HG03064 (cell line): ENCODE measurements around the gene MIAT.
A peak's percentile ranks its signal among the peaks of the same experiment; 100 is the strongest.
"Not testable (repeated sequence)": the region's sequence is repeated elsewhere in the genome, so short reads cannot be mapped to it uniquely, and the experiment has no call there.

Source experiments
- ATAC-seq: cut with Tn5 transposase; IDR thresholded peaks from one replicate; pipeline ENCODE4 v1.9.1; 2021; ENCODE audit warnings: low read depth; ENCODE audit not compliant: unreplicated experiment

Gene MIAT

DNA sequence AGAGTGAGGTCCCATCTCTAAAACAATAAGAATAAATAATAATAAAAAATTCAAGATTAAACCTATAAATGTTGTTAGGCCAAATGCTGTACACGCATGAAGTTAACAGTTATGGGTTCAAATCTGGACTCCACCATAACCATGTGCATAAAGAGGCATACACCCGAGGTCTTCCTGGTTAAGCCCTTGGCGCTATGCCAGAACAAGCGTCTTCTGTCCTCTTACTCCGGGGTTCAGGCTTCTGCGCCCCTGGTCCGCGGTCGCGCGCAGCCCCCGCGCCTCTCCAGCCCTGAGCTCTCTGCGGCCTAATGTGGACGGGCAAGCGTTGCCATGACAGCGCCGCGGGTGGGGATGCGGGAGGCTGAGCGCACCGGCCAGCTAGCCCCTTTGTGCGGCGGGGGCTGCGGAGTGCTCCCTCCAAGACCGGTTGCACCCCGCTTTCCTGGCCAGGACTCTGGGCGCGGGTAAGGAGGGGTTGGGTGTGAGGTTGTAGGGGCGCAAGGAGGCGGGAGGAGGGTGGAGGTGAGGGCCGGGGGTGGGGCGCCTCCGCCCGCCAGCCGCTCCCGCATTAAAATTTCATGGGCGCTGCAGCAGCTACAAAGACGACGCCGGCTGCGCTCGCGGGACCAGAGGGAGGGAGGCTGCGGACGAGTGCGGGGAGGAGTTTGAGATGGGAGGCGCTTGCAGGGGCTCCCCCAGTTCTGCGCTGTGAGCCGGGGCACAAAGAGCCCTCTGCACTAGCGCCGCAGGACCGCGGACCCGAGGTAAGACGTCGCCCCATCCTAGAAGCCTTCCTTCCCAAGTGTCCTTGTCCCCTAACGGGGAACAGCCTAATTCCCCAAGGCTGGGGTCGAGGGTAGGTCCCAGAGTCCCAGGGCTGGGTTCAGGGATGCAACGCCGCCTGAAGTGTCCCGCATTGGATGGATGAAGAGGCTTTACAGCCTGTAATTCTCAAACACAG is at the start of gene MIAT:
TSS of gene MIAT (plus strand) at position 698 of the 961 bp plus-strand sequence.
- no peak for ATAC-seq

DNA sequence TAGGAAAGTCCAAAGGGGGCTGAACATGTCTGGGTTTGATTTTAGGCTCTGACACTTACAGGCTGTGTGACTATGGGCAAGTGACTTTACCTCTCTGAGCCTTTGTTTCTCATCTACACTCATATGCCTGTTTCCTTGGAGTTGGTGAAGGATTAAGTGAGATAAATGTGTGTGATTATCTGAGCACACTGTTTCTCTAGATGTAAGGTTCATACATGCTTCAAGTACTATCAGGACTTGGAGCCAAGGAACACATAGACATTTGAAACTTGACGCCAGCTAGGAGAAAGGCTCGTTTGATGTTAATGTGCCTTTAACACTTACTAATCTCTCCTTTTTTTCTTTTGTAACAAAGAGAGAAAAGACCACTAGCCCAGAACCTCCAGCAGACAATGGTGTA is 49.3 kb upstream of the MIAT start:
- no peak for ATAC-seq

DNA sequence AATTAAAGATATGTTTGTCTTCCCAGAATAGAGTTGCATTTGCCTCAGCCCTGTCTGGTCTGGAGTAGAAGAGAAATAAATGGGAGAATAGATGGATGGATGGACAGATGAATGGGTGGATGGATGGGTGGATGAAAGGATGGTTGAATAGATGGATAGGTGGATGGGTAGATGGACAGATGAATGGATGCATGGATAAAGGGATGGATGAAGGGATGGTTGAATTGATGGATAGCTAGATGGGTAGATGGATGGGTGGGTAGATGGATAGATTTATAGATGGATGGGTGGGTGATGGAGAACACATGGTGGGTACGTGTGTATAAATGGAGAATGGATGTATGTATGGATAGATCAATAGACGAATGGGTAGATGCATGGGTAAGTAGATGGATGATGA is 48.1 kb upstream of the MIAT start:
- no peak for ATAC-seq

DNA sequence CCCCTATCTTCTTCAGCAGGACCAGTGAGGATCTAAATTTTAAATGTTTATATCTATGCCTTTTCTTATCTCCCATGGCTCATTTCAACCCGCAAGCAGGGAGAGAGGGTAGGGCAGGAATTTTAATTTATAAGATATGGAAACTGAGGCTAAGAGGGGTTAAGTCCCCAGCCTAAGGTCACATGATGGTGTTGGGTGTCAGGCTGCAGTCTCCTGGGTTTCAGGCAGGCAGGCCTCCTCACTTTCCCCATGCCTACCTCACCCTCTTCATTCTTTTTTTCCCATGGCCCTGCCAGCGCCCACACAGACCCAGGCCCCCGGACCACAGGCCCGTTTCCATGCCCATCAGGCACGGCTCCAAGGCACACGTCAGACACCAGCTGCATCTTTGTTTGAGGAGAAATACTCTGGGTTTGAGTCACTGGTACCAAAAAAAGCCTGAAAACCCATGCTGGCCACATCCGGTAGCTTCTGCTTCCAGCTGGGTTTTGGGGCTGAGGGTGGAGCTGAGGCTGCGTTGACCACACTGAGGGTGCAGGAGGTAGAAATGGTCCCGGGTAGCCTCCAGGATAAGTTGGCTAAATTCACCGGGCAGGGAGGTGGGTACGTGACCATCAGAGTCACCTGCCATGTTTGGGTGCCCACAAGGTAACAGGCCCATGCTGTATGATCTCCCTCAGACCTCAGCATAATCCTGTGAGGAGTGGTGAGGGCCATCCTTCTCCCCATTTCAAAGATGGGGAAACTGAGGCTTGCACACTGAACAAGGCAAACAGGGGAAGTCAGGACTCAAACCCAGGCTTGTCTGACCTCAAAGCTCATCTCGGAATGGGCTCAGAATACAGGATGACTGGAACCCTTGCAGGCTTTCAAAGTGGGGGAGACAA is 47.1 kb upstream of the MIAT start:
- ATAC-seq, result peak; percentile 69

DNA sequence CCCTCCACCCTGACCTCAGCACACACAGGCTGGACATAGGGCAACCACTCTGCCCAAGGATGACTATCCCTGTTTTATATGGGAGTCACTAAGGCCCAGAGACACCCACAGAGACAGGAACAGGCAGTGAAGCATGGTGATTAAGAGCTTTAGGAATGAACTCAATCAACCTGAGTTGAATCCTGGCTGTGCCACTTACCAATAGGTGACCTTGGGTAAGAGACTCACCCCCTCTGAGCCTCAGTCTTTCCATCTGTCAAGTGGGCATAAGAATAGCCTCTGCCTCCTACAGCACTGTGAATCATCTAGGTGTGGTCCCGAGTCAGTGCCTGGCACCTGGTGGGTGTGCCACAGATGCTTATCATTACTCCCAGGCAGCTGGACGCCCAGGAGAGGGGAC is 46.4 kb upstream of the MIAT start:
- no peak for ATAC-seq

DNA sequence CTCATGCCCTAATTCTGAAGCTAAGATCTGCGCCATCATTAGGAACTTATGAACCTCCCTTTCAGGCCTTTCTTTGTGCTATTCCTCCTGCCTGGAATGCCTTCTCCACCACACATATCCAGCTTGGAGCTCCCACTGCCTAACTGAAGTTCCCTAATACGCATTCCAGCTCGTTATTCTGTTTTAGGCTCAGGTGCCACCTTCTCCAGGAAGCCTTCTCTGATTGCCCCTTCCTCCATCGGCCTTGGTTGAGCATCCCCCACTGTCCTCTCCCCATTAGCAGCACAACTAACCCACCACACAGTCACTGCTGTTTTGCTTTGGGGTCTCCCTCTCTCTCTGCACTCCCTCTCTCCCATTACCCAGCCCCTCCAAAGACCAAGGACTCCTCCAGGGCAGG is 44.7 kb upstream of the MIAT start:
- ATAC-seq, result no peak

DNA sequence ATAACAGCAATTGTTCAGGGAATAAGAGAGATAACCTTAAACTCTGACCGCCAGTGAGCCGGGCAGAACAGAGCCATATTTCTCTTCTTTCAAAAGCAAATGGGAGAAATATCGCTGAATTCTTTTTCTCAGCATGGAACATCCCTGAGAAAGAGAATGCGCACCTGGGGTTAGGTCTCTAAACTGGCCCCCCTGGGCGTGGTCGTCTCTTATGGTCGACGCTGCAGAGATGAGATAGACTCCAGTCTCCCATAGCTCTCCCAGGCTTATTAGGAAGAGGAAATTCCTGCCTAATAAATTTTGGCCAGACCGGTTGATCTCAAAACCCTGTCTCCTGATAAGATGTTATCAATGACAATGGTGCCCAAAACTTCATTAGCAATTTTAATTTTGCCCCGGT is 43.6 kb upstream of the MIAT start:
- ATAC-seq, result not testable (repeated sequence)

DNA sequence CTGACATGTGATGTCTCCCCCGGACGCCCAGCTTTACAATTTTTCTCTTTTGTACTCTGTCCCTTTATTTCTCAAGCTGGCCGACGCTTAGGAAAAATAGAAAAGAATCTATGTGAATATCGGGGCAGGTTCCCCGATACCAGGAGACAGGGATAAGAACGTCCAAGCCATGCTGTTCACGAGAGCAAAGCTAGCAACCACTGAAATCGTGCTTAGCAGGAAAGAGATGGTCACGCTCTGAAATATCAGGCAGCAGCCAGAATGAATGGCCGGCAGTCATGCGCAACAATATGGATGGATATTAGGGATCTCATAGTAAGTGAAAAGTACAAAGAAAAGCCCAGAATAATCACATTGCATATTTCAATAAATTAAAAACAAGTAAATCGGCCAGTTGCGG is 43.1 kb upstream of the MIAT start:
- ATAC-seq, result no peak

DNA sequence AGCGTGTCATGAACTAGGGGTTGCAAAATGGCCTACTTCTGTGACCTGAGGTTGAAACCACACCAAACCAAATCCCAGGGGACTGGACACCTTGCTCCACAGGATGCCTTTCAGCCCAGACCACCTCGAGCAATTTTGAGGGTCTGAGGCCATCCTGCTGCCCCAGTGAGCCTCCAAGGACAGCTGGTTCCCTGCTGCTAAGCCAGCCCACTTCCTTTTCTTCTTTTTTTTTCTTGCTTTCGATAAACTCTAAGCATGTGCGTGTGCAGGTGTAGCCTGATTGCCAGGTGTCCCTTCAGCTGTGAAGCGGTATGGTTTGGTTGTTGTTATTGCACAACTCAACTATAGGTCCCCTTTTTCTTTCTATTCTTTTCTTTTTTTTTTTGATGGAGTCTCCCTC is 42.2 kb upstream of the MIAT start:
- no peak for ATAC-seq

DNA sequence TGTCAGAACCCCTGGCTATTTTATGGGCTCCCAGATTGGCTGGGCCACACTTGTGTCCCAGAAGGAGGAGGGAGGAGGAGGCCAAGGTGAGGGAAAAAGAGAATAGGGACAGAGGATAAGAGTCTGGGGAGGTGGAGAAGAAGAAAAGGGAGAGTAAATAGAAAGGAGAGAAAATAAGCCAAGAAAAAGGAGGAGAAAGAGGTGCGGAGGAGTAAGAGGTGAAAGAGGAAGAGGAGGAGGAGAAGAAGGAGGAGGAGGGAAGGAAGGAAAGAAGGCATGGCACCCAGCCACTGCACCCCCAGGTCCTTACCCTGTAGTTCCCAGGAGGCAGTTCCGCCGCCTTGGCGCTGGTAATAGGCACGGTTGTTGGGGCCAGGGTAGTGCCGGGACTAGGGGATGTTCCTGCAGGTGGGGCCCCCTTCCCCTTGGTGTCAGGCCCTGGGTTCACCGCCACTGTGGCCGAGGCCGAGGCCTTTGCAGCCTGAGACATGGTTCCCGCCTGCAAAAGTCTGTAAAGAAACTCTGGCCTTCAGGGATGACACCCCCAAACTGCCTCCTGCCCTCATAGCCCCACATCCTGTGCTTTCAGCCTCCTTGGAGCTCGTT is 41.5 kb upstream of the MIAT start:
- ATAC-seq, result no peak

DNA sequence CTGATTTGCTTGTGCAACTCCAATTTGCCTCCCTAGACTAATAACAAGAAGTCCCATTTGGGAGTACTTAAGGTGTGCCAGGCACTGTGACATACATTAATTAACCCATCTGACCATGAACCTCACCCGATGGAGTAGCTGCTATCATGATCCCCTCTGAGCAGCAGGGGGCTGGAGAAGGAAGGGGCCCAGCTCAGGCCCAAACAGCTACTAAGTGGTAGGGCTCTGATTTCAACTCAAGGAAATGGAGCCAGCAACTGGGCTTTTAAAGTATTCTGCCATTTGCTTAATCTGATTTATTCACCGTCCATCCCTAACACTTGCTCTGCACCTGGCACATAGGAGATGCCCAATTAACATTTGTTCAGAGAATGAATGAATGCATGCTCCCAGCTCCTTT is 40.7 kb upstream of the MIAT start:
- no peak for ATAC-seq

DNA sequence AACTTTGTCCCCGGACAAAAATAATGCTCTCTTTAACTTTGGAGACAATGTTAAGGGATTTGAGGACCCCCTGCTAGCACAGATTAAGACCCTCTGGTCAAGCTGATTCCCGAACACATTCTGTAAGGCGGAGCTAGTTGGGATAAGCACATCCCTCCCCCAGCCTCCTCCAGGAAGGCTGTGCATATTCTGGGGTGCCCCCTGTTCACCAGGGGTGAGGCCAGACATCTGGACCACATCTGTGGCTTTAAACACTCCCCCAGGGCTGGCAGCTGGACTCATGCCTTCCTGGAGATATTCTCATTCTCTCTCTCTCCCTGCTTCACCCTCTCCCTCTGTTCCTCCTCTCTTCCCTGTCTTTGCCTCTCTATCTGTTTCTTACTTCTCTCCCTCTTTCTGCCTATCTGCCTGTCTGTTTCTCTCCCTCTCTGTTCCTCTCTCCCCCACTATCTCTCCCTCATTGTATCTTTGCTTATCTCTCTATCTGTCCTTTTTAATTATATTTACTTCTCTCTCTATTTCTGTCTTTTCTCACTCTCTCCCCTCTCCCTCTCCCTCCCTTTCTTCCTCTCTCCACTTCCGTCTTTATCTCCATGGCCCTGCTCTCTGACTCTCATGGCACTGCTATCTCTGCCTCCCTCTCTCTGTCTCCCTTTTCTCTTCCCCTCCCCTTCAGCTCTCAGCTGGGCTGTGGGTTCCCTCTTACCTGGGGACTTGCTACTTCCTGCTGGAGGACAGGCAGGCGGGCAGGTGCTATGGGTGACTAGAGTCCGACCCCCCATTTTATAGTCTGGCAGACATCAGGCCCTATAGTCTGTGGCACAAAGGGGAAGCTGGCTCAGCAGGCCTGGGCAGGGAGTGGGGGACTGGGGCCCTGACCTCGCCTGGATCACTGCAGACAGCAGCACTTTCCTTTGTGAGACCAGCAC is 39.9 kb upstream of the MIAT start, which contains the start of gene CRYBB1:
TSS of gene CRYBB1 (minus strand) at position 757 of the 929 bp plus-strand sequence. CDS start 1,708 bp downstream, outside the sequence.
- no peak for ATAC-seq

DNA sequence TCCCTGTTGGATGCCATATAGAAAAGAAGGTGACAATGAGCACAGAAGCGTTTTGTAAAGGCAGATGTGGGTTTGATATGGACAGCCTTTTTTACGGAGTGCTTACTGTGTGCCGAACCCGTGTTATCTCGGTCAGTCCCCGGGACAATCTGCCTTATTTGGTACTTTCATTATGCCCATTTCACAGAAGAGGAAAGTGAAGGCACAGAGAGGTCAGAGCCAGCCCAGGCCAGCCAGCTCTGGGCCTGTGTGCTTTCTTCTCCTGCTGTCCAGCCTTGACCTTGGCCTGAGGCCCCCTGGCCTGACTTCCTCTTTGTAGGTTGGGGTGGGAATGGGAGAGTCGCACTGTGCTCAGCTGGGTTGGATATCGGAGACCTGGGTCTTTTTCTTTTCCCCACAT is 38.9 kb upstream of the MIAT start:
- no peak for ATAC-seq

DNA sequence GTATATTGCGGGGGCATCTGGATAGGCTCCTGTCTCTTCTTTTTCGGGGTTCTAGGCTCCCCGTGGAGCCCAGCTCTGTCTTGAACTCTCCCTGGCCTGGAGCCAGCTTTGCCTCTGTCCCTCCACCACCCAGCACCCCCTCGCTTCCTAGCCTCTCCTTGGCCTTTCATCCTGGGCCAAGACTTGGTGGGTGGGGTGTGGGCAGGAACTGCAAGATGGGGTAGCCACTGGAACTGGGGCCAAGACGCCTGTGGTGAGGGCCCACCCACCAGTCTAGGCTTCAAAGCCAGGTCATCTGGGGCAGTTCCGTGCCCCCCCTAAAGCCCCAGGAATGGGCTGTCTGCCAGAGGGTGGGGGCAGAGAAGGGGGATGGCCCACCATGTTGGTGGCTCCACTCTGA is 37.9 kb upstream of the MIAT start:
- ATAC-seq, result no peak

DNA sequence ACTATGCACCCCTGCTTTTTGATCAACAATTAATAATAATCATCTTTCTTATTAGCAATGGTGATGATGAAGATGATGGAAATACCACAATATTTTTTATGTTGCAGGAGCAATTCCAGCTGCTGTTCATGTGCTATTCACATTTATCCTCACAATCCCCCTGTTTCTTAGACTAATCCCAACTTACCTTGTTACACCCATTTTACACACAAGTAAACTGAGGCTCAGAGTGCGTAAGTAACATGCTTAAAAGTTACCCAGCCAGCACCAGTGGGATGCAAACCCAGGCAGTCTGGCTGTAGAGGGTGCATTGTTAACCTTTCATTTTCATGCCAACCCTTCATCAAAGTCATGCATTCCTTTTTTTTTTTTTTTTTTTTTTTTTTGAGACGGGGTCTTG is 37.2 kb upstream of the MIAT start:
- no peak for ATAC-seq

DNA sequence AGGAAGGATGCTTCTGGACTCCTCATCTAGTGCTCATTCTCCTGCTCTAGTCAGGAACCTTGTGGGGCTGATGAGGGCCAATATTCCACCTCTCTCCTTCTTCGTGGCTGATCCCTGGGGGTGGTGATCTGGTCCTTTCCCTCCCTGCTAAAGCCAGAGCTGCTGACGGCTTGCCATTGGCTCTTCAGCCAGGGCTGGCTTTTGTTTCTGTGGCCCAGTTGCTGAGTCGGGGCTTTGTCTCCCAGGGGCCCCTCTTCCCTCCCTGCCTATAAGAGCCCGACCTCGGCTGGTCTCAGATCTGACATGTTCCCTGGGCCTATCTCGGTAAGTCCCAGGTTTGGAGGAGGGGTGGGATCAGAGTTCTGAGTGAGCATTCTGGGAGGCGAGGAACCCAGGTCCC is 35.7 kb upstream of the MIAT start, which contains the start of gene CRYBA4:
TSS of gene CRYBA4 (plus strand) at position 301 of the 400 bp plus-strand sequence. CDS start 634 bp downstream, outside the sequence.
- no peak for ATAC-seq

DNA sequence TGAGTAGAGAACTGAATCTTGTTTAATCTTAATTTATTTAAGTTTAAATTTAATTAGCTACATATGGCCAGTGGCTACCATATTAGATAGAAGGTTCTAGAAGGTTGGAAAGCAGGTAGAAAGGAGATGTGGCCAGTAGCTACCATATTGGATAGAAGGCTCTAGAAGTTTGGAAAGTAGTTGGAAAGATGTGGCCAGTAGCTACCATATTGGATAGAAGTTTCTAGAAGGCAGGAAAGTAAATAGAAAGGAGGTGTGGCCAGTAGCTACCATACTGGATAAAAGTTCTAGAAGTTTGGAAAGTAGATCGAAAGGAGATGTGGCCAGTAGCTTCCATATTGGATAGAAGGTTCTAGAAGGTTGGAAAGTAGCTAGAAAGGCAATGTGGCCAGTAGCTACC is 33.4 kb upstream of the MIAT start:
- no peak for ATAC-seq

DNA sequence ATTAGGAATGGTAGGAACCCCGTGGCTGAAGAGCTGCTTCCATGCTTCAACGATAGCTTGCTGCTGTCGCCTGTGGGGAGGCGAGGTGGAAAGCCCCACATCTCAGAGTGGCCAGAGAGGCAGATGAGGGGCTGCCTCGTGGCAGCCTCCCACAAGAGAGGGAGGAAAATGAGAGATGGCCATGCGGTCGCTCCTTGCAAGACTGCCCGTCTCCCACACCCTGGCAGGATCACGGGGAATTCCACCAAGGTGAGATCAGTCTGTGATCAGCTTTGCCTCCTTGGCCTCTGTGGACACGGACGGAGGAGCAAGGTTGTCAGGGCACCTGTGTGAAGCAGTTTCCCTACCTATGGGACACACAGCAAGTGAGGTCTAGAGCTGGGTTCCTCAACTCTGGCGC is 32.6 kb upstream of the MIAT start:
- no peak for ATAC-seq

DNA sequence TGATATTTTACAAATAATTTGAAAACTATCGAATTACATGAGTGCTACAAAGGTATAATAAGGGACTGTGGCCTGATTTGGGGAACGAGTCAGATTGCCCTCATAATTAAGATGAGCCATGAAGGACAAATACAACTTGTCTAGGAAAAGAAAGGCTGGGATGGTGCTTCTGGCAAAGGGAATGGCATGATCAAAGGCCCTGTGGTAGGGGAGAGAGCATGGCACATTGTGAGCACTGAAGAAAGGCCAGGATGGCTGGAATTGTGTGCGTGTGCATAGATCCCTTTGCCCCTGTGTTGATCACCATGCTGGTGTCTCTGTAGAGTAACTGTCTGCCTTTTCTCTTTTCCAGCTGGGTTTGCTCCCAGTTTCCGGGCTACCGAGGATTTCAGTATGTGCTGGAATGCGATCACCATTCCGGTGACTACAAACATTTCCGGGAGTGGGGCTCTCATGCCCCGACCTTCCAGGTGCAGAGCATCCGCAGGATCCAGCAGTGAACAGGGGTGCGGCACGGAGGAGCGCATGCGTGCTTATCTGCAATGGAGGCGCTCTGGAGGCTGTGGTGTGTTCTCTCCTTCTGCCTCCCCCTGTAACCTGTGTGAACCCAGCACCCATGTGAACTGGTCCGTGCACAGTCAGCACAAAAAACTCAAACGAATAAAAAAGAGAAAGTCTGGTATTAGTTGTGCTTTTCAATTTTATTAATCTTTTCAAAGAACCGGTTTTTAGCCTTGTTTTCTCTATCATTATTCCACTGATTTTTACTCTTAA is 27.2 kb upstream of the MIAT start:
- no peak for ATAC-seq
